Liver (tissue), 9 donors: ENCODE results near the gene MRPL55. TPM values are rescaled to one million over a fixed set of nuclear protein-coding genes. Genes with fewer than 3 reads are reported as not detected.

Source experiments
- DNase-seq: peaks from one replicate; pipeline ENCODE4 v3.0.0-alpha.2; 2017; ENCODE audit warnings: low spot score
- H3K27ac ChIP-seq, 2 donors: one replicate each; pipeline ENCODE4 v1.7.0; 2013; ENCODE audit warnings: inconsistent platforms in 2 of 2, low read length in 2 of 2, control low read depth in 1 of 2, low read depth in 1 of 2, mild to moderate bottlenecking in 1 of 2
- H3K27me3 ChIP-seq, 4 donors: one replicate each; pipeline versions ENCODE4 v1.6.1 to v1.7.0; 2013; ENCODE audit warnings: low read length in 3 of 4, inconsistent platforms in 1 of 4, mild to moderate bottlenecking in 1 of 4, moderate library complexity in 1 of 4; ENCODE audit not compliant: control insufficient read depth in 4 of 4, insufficient read depth in 4 of 4
- H3K36me3 ChIP-seq, 4 donors: one replicate each; pipeline versions ENCODE4 v1.6.1 to v1.7.0; 2013; ENCODE audit warnings: low read length in 3 of 4, mild to moderate bottlenecking in 3 of 4, low read depth in 1 of 4, moderate library complexity in 1 of 4; ENCODE audit not compliant: control insufficient read depth in 4 of 4, insufficient read depth in 3 of 4
- H3K4me1 ChIP-seq, 4 donors: one replicate each; pipeline versions ENCODE4 v1.6.1 to v1.7.0; 2013; ENCODE audit warnings: low read length in 3 of 4, mild to moderate bottlenecking in 3 of 4, moderate library complexity in 1 of 4; ENCODE audit not compliant: control insufficient read depth in 4 of 4, insufficient read depth in 4 of 4
- H3K4me3 ChIP-seq, 3 donors: one replicate each; pipeline versions ENCODE4 v1.6.1 to v1.7.0; 2013; ENCODE audit warnings: low read length in 3 of 3, control low read depth in 1 of 3, low read depth in 1 of 3, mild to moderate bottlenecking in 1 of 3
- H3K9ac ChIP-seq, 2 donors: one replicate each; pipeline ENCODE4 v1.7.0; 2013; ENCODE audit warnings: low read length in 2 of 2, mild to moderate bottlenecking in 2 of 2, moderate library complexity in 2 of 2, control low read depth in 1 of 2, low read depth in 1 of 2
- H3K9me3 ChIP-seq, 4 donors: one replicate each; pipeline versions ENCODE4 v1.6.1 to v1.7.0; 2013; ENCODE audit warnings: low read length in 3 of 4; ENCODE audit not compliant: control insufficient read depth in 4 of 4
- EGR1 ChIP-seq, 2 donors: IDR thresholded peaks; 2 replicates each; pipeline ENCODE4 v1.6.1; 2016 to 2018; ENCODE audit warnings: antibody characterized with exemption in 2 of 2, low read depth in 2 of 2
- FOXA1 ChIP-seq: IDR thresholded peaks from 2 replicates; pipeline ENCODE4 v1.6.1; 2016; ENCODE audit warnings: antibody characterized with exemption
- FOXA2 ChIP-seq: IDR thresholded peaks from 2 replicates; pipeline ENCODE4 v1.6.1; 2016; ENCODE audit warnings: antibody characterized with exemption
- GABPA ChIP-seq, 2 donors: IDR thresholded peaks in 1 of 2; conservative IDR thresholded peaks in 1 of 2; 2 replicates each; pipeline ENCODE4 v1.6.1; 2016; ENCODE audit warnings: antibody characterized with exemption in 2 of 2, mild to moderate bottlenecking in 1 of 2, moderate library complexity in 1 of 2
- HNF4A ChIP-seq, 2 donors: conservative IDR thresholded peaks; 2 replicates each; pipeline ENCODE4 v1.6.1; 2016; ENCODE audit warnings: antibody characterized with exemption in 2 of 2, mild to moderate bottlenecking in 2 of 2
- HNF4G ChIP-seq: IDR thresholded peaks from 2 replicates; pipeline ENCODE4 v1.6.1; 2016; ENCODE audit warnings: antibody characterized with exemption
- JUND ChIP-seq, 2 donors: IDR thresholded peaks; 2 replicates each; pipeline ENCODE4 v1.6.1; 2016; ENCODE audit warnings: antibody characterized with exemption in 2 of 2
- NR2F2 ChIP-seq: IDR thresholded peaks from 2 replicates; pipeline ENCODE4 v1.6.1; 2016; ENCODE audit warnings: antibody characterized with exemption
- RAD21 ChIP-seq, 2 donors: IDR thresholded peaks; 2 replicates each; pipeline ENCODE4 v1.6.1; 2016; ENCODE audit warnings: antibody characterized with exemption in 2 of 2, mild to moderate bottlenecking in 2 of 2
- RXRA ChIP-seq, 2 donors: IDR thresholded peaks; 2 replicates each; pipeline ENCODE4 v1.6.1; 2017 to 2018; ENCODE audit warnings: antibody characterized with exemption in 2 of 2, mild to moderate bottlenecking in 1 of 2
- SP1 ChIP-seq: IDR thresholded peaks from 2 replicates; pipeline ENCODE4 v1.6.1; 2018; ENCODE audit warnings: antibody characterized with exemption, mild to moderate bottlenecking
- TAF1 ChIP-seq: conservative IDR thresholded peaks from 2 replicates; pipeline ENCODE4 v1.6.1; 2016; ENCODE audit warnings: antibody characterized with exemption, mild to moderate bottlenecking
- YY1 ChIP-seq: IDR thresholded peaks from 2 replicates; pipeline ENCODE4 v1.6.1; 2016; ENCODE audit warnings: antibody characterized with exemption, mild to moderate bottlenecking
- WGBS: extraction: QIAGEN DNeasy Blood & Tissue Kit; methylation state at CpG from one replicate; pipeline ENCODE4 v1.1.7; 2013; 5-methylcytosine and 5-hydroxymethylcytosine counted together
- polyA plus RNA-seq, 2 donors: library from polyadenylated mRNA; stranded (reverse) in 1 of 2; unstranded in 1 of 2; fragments of 200-250 nt in 1 of 2; fragments of >200 nt in 1 of 2; fragmentation: Nextera tagmentation in 1 of 2; extraction: Ambion mirVana in 1 of 2; gene quantifications; one replicate each; pipeline versions ENCODE4 v1.2.1 to v1.2.3, GENCODE V29; 2013 to 2015
- total RNA-seq, 2 donors: library from RNA; depleted of rRNA; stranded (reverse); fragments of >200 nt; gene quantifications; one replicate each; pipeline ENCODE4 v1.2.3, GENCODE V29; 2014
- TF ChIP-seq, protein P1 (sequence below): IDR thresholded peaks from 2 replicates; pipeline ENCODE4 v1.6.1; 2016; ENCODE audit warnings: antibody characterized with exemption
- TF ChIP-seq, protein P2 (sequence below): IDR thresholded peaks from 2 replicates; pipeline ENCODE4 v1.6.1; 2016; ENCODE audit warnings: antibody characterized with exemption
- TF ChIP-seq, protein P3 (sequence below): IDR thresholded peaks from 2 replicates; pipeline ENCODE4 v1.6.1; 2016; ENCODE audit warnings: antibody characterized with exemption
- donor health status: healthy.
- donor health status: healthy.
- donor health status: healthy.
- donor health status: healthy.
- donor health status: healthy.

MRPL55 gene
- total and polyA plus RNA-seq, 4 donors: 38.9 to 119 (median 62.0) TPM

DNA sequence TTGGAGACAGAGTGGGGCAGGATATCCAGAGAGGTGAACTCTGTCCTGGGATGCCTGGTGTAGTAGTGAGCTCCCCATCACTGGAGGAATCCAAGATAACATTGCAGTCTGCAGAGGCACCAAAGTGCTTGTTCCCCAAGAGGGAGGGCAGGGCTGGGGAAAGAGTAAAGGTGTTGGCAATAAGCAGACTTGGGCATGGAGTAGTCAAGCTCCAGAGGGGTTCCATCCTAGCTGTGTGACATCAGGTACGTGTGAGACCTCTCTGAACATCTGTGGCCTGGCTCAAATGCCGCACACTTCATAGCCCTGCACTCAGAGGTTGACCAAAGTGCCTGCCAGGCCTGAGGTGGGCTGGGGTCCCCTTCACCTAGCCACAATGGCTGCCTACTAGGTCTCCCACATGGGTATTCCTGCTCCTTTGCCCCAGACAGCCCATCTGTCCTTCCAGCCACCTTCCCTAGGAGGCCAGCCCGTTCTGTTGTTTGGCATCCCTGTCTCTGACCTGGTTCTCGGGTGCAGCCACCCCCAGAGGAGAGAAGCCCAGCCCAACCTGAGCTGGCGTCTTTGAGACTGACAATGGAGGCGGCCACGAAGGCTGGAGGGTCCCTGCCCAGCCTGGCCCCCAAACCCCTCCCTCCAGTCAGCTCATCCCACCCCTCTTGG, 29.4 kb downstream of the MRPL55 start:
- TF ChIP-seq FOXA1 (no peak), SP1 (no peak), JUND (IDR thresholded peaks at IDR 0.05) (no peak), NR2F2 (no peak), EGR1 (IDR thresholded peaks at IDR 0.05; ENCODE audit: low read depth in 2 of 2) (no peak), HNF4G (no peak)
- no peak overlapping the region for H3K27ac ChIP-seq
- H3K4me3 ChIP-seq: no peak overlapping the region
- no peak overlapping the region for H3K9ac ChIP-seq
- H3K9me3 ChIP-seq: no peaks in the 10 kb centered on the region
- WGBS: 99% methylated on average over 7 of the region's 7 CpGs
- peaks cover 10 to 19% (median 14%) of the 10 kb centered on the region in 4 donors for H3K4me1 ChIP-seq
- no peaks in the 10 kb centered on the region for H3K36me3 ChIP-seq
- H3K27me3 ChIP-seq: no peaks in the 10 kb centered on the region
- no peak for DNase-seq

DNA sequence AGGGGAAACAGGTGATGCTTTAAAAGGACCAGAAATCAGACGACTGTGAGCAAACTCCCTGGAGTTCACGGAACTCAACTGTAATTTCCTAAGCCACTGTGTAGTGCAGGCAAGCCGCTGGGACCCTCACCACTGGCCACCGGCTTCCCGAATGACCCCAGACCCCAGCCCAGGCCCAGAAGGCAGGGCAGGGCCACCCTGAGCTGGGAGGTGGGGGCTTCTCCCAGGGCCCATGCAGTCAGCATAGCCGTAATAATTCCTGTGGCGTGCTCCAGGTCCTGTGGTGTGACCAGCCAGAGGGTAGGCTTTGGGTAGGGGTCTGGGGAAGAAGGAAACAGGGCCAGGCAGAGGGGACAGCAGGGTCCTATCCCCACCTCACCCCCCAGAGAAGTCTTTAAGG, 30.1 kb downstream of the MRPL55 start:
- H3K4me1 ChIP-seq: peaks cover 7 to 11% (median 10%) of the 10 kb centered on the region in 4 donors
- 94% methylated on average over 7 of the region's 7 CpGs for WGBS
- H3K27me3 ChIP-seq: no peaks in the 10 kb centered on the region
- no peaks in the 10 kb centered on the region for H3K36me3 ChIP-seq
- no peak overlapping the region for H3K27ac ChIP-seq
- DNase-seq: no peak
- TF ChIP-seq JUND (IDR thresholded peaks at IDR 0.05) (no peak), RAD21 (IDR thresholded peaks at IDR 0.05) (no peak), GABPA (IDR thresholded peaks at IDR 0.05 in 1 of 2, conservative IDR thresholded peaks at IDR 0.05 in 1 of 2) (no peak), HNF4A (conservative IDR thresholded peaks at IDR 0.05) (no peak), EGR1 (IDR thresholded peaks at IDR 0.05; ENCODE audit: low read depth in 2 of 2) (no peak), SP1 (no peak), HNF4G (no peak), FOXA1 (no peak), FOXA2 (no peak), YY1 (no peak), RXRA (IDR thresholded peaks at IDR 0.05) (no peak)
- TF ChIP-seq, protein P1, sequence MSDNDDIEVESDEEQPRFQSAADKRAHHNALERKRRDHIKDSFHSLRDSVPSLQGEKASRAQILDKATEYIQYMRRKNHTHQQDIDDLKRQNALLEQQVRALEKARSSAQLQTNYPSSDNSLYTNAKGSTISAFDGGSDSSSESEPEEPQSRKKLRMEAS: no peak
- TF ChIP-seq, protein P2, sequence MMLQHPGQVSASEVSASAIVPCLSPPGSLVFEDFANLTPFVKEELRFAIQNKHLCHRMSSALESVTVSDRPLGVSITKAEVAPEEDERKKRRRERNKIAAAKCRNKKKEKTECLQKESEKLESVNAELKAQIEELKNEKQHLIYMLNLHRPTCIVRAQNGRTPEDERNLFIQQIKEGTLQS: no peak
- TF ChIP-seq, protein P3, sequence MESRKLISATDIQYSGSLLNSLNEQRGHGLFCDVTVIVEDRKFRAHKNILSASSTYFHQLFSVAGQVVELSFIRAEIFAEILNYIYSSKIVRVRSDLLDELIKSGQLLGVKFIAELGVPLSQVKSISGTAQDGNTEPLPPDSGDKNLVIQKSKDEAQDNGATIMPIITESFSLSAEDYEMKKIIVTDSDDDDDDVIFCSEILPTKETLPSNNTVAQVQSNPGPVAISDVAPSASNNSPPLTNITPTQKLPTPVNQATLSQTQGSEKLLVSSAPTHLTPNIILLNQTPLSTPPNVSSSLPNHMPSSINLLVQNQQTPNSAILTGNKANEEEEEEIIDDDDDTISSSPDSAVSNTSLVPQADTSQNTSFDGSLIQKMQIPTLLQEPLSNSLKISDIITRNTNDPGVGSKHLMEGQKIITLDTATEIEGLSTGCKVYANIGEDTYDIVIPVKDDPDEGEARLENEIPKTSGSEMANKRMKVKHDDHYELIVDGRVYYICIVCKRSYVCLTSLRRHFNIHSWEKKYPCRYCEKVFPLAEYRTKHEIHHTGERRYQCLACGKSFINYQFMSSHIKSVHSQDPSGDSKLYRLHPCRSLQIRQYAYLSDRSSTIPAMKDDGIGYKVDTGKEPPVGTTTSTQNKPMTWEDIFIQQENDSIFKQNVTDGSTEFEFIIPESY: no peak
- no peak overlapping the region for H3K4me3 ChIP-seq
- no peaks in the 10 kb centered on the region for H3K9me3 ChIP-seq
- H3K9ac ChIP-seq: no peak overlapping the region

DNA sequence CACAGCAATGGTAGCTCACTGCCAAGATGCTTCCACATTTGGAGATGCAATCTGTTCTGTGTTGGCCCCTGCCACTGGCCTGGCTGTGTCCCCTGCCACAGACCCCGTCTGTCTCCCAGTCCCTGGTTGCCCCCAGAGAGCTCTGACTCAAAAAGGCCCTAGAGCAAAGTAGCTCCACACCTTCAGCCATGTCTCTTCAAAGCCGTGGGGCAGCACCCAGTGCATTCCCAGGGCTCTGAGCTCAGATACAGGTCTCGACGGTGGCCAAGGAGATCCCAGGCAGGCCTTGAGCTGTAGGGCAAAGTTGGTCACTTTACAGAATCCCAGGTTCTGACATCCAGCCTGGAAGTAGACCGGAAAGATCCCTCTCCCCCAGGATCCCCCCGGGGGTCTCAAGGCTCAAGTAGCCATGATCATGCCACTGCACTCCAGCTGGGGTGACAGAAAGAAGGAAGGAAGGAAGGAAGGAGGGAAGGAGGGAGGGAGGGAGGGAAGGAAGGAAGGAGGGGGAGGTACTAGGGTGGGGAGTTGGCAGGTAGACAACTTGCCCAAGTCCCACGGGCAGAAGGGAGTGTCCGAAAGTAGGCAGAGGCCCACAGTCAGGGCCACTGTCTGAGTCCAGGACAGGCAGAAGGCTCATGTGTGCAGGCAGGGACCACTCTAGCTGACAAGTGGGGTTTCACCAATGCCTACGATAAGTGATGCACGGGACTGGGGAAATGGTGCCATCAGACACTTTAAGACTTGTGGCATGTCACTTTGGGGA, 31.4 kb downstream of the MRPL55 start:
- Histone ChIP-seq H3K4me3 (no peak overlapping the region), H3K9ac (no peak overlapping the region), H3K27ac (no peak overlapping the region), H3K4me1 (peaks cover 7 to 9% (median 8%) of the 10 kb centered on the region in 4 donors), H3K36me3 (no peaks in the 10 kb centered on the region), H3K27me3 (no peaks in the 10 kb centered on the region), H3K9me3 (no peaks in the 10 kb centered on the region)
- DNase-seq: no peak
- 75% methylated on average over 10 of the region's 10 CpGs for WGBS
- no peak for TF ChIP-seq FOXA2
- TF ChIP-seq TAF1: no peak
- TF ChIP-seq, protein P2: no peak
- TF ChIP-seq HNF4A (conservative IDR thresholded peaks at IDR 0.05): no peak
- TF ChIP-seq YY1: no peak
